ENCODE data around the gene CHST8.

DNA sequence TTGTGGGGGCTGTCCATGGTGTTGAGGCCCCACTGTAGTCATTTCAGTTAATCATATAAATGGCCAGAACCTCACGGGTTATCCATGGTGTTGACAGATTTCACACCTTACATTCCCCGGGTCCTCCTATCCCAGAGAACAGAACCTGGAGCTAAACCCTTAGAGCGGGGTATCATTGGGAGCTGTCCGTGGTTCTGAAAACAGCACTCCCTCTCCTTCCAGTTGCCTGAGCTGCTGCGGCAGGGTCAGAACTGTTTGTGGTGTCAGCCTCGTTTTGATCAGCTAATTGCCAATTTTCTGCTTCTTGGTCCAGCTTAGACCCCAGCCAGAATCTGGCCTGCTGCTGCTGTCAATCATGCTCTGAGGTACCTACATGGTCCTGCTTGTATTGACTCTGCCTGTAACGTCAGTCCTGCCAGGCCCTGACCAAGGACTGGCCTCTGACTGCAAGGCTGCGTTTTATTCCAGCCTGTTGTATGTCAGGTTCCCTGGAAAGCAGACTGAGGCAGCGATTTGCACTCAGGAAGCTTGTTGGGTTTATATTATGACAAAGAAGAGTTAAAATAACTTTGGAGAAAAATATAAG, 119.2 kb downstream of the CHST8 start:
- TF ChIP-seq, protein P1, sequence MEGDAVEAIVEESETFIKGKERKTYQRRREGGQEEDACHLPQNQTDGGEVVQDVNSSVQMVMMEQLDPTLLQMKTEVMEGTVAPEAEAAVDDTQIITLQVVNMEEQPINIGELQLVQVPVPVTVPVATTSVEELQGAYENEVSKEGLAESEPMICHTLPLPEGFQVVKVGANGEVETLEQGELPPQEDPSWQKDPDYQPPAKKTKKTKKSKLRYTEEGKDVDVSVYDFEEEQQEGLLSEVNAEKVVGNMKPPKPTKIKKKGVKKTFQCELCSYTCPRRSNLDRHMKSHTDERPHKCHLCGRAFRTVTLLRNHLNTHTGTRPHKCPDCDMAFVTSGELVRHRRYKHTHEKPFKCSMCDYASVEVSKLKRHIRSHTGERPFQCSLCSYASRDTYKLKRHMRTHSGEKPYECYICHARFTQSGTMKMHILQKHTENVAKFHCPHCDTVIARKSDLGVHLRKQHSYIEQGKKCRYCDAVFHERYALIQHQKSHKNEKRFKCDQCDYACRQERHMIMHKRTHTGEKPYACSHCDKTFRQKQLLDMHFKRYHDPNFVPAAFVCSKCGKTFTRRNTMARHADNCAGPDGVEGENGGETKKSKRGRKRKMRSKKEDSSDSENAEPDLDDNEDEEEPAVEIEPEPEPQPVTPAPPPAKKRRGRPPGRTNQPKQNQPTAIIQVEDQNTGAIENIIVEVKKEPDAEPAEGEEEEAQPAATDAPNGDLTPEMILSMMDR (IDR thresholded peaks at IDR 0.05), result no peak
- TF ChIP-seq EP300 (IDR thresholded peaks at IDR 0.05; ENCODE audit: low read depth), result no peak
- no peak for TF ChIP-seq POLR2AphosphoS5 (IDR thresholded peaks at IDR 0.05)
- no peak for TF ChIP-seq POLR2A (IDR thresholded peaks at IDR 0.05)
